Stimulated activated memory B cell treated with anti-CD40 and anti-IgM and Interleukin-4, amounts not matched to agents 10 μg/mL and 1 μg/mL and 100 μg/mL, for 72 hours (primary cell): ENCODE measurements around the gene LCN6.
"Not testable (repeated sequence)": the region's sequence is repeated elsewhere in the genome, so short reads cannot be mapped to it uniquely, and the experiment has no call there.

Source experiments
- ATAC-seq: fragments of 150-1000 bp; cut with Tn5 transposase; 2 replicates; pipeline ENCODE4 v1.10.0; 2021
- H3K27ac Mint-ChIP-seq: one replicate; pipeline ENCODE4 v1.8.0; 2022; ENCODE audit warnings: mild to moderate bottlenecking, mixed read lengths
- H3K27me3 Mint-ChIP-seq: one replicate; pipeline ENCODE4 v1.8.0; 2022; ENCODE audit warnings: mixed read lengths
- H3K36me3 Mint-ChIP-seq: one replicate; pipeline ENCODE4 v1.8.0; 2022; ENCODE audit warnings: mixed read lengths
- H3K4me1 Mint-ChIP-seq: one replicate; pipeline ENCODE4 v1.8.0; 2022; ENCODE audit warnings: mixed read lengths
- H3K4me3 Mint-ChIP-seq: one replicate; pipeline ENCODE4 v1.8.0; 2022; ENCODE audit warnings: mild to moderate bottlenecking, moderate library complexity, mixed read lengths
- H3K9me3 Mint-ChIP-seq: one replicate; pipeline ENCODE4 v1.8.0; 2022; ENCODE audit warnings: mixed read lengths

The LCN6 gene, protein sequence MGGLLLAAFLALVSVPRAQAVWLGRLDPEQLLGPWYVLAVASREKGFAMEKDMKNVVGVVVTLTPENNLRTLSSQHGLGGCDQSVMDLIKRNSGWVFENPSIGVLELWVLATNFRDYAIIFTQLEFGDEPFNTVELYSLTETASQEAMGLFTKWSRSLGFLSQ

DNA sequence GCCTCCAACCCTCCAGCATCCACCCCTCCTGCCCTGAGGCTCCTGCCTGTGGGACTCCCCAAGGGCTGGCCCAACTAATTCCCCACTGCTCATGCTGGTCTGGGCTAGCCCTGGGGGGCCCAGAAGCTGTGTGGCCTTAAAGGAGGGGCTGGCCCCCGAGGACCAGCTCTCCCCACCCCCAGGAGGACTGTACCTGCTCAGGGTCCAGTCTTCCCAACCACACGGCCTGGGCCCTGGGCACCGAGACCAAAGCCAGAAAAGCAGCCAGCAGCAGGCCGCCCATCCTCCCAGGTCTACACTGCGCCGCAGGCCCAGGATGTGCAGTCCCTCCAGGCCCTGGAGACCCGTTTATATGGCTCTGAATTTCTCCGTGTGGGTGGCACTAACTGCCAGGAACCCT is at the start of gene LCN6:
Gene LCN6 (minus strand): TSS at position 325 of the 400 bp plus-strand sequence. CDS start 42 bp downstream, at position 283.
- peaks cover 14% of the 10 kb centered on the region for H3K9me3 Mint-ChIP-seq
- H3K4me3 Mint-ChIP-seq, result peak within 1 kb of the TSS; percentile 11
- no peaks in the 10 kb centered on the region for H3K27me3 Mint-ChIP-seq
- peaks cover 57% of the 10 kb centered on the region for H3K4me1 Mint-ChIP-seq
- no peak for ATAC-seq
- H3K27ac Mint-ChIP-seq, result peak within 1 kb of the TSS; percentile 86
- H3K36me3 Mint-ChIP-seq, result peaks cover 8% of the 10 kb centered on the region

- not testable (repeated sequence) for H3K27ac Mint-ChIP-seq, H3K36me3 Mint-ChIP-seq, H3K9me3 Mint-ChIP-seq, H3K4me3 Mint-ChIP-seq, ATAC-seq
- Mint-ChIP-seq H3K27me3 (peaks cover 30% of the 10 kb centered on the region), H3K4me1 (peaks cover 41% of the 10 kb centered on the region)
Measured at GRCh38 chr9:136796775-136797347, 48.5 kb upstream of the LCN6 start.

DNA sequence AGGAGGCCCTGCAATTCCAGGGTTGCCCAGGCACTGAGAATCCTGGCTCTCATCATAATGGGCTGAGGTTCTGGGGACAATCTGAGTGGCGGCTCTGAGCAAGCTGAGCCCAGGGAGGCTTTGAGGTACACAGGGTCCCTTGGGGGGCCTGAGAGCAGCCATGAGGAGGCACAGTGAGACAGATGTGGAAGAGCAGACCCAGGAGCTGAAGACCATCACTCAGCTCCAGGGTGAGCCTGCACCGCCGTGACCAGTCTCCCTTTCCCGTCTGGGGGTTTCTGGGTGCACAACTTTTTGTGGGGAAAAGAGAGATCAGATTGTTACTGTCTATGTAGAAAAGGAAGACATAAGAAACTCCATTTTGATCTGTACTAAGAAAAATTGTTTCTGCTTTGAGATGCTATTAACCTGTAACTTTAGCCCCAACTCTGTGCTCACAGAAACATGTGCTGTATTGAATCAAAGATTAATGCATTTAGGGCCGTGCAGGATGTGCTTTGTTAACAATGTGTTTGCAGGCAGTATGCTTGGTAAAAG is 48.0 kb upstream of the LCN6 start, which contains the start of gene CCDC183:
Gene CCDC183 (plus strand): TSS at position 101 of the 537 bp plus-strand sequence. CDS start 60 bp downstream, at position 161.
- H3K27ac Mint-ChIP-seq, result no peak within 1 kb of the TSS

DNA sequence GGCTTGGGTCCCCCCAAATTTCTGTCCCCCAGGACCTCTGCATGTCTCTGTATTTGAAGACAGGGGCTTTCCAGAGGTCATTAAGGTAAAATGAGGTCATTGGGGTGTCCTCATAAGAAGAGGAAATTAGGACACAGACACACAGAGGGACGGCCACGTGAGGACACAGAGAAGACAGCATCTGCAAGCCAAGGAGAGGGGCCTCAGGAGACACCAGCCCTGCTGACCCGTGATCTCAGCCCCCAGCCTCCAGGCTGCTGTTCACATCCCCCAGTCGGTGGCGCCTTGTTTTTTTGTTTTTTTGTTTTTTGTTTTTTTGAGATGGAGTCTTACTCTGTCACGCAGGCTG is 46.6 kb upstream of the LCN6 start:
- Mint-ChIP-seq H3K4me1 (peaks cover 32% of the 10 kb centered on the region), H3K9me3 (no peaks in the 10 kb centered on the region), H3K4me3 (no peak overlapping the region), H3K27me3 (peaks cover 30% of the 10 kb centered on the region), H3K27ac (no peak overlapping the region), H3K36me3 (no peaks in the 10 kb centered on the region)
- ATAC-seq, result no peak

More for the DNA sequence above, 48.0 kb upstream of the LCN6 start, which contains the start of gene CCDC183:
- Mint-ChIP-seq H3K36me3 (no peaks in the 10 kb centered on the region), H3K27me3 (peaks cover 30% of the 10 kb centered on the region), H3K9me3 (no peaks in the 10 kb centered on the region), H3K4me3 (no peak within 1 kb of the TSS), H3K4me1 (peaks cover 43% of the 10 kb centered on the region)
- ATAC-seq, result no peak

- no peak overlapping the region for H3K27ac Mint-ChIP-seq
- no peaks in the 10 kb centered on the region for H3K36me3 Mint-ChIP-seq
- H3K4me3 Mint-ChIP-seq, result no peak overlapping the region
- ATAC-seq, result no peak
- H3K27me3 Mint-ChIP-seq, result peaks cover 30% of the 10 kb centered on the region
- H3K4me1 Mint-ChIP-seq, result peaks cover 27% of the 10 kb centered on the region
- no peaks in the 10 kb centered on the region for H3K9me3 Mint-ChIP-seq
Measured at GRCh38 chr9:136794281-136794999, 46.1 kb upstream of the LCN6 start.

DNA sequence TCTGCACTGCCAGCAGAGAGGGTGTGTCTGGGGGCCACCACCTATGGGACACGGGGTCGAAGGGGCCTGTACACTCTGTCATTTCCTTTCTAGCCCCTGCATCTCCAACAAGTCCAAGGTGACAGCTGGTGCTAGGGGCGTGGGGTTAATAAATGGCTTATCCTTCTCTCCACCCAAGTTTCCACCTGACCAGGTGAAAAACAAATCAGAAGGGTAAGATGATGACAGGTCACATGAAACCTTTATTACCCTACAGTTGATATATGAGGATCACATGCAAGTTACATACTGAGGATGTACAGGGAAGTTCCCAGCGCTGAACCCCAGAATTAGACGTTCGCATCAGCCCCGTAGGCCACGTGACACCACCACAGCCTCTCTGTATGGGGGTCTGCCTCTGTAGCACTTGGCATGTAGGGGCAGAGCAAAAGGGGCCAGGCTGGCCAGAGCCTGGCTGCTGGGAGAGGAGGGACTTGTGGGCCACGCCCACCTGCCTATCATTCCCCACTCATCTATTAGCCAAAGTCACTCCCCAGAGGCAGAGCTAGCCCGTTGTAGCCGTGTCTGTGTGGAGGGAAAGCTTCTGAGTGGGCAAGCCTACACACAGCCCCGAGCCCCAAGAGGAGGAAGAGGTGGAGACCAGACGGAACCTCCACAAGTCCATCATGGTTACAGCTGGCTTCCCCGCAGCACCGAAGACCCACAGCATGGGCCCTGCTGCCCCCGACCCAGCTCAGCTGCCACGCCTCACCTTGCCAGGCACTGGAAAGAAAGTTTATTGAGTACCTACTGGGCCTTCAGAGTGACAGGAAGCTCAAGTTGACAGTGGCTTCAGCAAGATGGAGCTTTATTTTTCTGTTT is 45.0 kb upstream of the LCN6 start:
- Mint-ChIP-seq H3K27ac (no peak overlapping the region), H3K4me3 (no peak overlapping the region), H3K36me3 (no peaks in the 10 kb centered on the region), H3K27me3 (peaks cover 21% of the 10 kb centered on the region), H3K4me1 (peaks cover 25% of the 10 kb centered on the region), H3K9me3 (no peaks in the 10 kb centered on the region)
- ATAC-seq, result no peak

DNA sequence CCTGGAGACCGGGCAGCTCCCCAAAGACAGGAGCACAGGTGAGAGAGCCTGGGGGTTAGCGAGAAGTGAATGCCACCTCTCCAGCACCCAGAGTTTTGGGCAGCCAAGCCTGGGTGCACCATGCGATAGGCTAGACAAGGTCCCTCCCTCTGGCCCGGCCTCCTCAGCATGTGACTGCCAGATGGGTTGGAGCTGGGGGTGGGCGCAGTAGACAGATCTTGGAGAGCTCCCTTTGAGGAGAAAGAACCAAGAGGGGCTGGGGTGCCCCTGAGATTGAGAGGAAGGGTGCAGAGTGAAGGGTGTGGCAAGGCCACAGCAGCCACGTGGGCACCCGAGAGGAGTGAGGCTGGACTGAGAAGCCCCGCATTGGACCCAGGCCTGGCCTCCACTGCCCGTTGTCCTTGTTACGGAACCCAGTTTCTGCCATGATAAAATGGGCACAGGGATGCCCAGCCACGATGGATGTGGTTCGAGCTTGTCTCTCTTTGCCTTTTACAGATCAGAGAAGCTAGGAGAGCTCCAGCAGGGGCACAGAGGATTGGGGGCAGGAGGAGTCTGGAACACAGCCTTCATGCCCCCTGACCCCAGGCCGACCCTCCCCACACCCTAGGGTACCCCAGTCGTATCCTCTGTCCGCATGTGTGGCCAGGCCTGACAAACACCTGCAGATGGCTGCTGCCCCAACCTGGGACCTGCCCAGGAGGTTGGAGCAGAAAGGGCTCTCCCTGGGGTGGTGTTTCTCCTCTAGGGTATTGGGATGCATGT is 44.2 kb upstream of the LCN6 start:
- Mint-ChIP-seq H3K9me3 (no peaks in the 10 kb centered on the region), H3K4me1 (peaks cover 33% of the 10 kb centered on the region)
- ATAC-seq, result no peak

DNA sequence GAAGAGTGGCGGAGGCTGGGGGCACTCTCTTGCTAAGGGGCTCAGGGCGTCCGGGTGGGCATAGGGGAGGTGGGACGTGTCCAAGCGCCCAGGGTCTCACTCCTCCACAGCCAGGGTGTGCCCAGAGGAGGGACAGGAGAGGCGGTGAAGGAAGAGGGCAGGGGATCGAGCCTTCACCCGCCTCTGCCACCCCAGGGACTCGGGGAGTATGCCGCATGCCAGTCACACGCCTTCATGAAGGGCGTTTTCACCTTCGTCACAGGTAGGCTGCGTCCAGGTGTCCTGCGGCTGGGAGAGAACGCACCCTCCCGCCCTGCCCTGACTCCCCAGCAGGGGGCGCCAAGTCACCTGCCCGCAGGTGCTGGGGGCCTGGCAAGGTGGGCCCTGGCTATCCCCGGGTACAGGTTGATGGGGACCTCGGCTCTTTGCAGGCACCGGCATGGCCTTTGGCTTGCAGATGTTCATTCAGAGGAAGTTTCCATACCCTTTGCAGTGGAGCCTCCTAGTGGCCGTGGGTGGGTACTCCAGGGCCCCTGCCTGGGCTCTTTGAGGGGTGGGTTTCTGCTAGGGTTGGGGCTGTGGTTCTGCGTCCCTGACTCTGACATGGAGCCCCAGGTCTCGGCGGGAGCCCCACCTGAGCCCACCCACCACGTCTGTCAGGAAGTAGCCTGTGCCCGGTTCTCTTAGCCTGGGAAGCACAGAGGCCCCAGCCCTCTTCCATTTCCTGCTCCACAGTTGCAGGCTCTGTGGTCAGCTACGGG is 43.4 kb upstream of the LCN6 start:
- H3K36me3 Mint-ChIP-seq, result no peaks in the 10 kb centered on the region
- H3K9me3 Mint-ChIP-seq, result no peaks in the 10 kb centered on the region
- peak overlapping the region; percentile 91 for H3K4me3 Mint-ChIP-seq
- peak; percentile 26 for ATAC-seq
- H3K4me1 Mint-ChIP-seq, result peaks cover 36% of the 10 kb centered on the region
- peak overlapping the region; percentile 92 for H3K27ac Mint-ChIP-seq
- peaks cover 15% of the 10 kb centered on the region for H3K27me3 Mint-ChIP-seq

More for the DNA sequence above, 44.2 kb upstream of the LCN6 start:
- Mint-ChIP-seq H3K36me3 (no peaks in the 10 kb centered on the region), H3K27me3 (peaks cover 15% of the 10 kb centered on the region), H3K4me3 (no peak overlapping the region), H3K27ac (peak overlapping the region; percentile 92)

DNA sequence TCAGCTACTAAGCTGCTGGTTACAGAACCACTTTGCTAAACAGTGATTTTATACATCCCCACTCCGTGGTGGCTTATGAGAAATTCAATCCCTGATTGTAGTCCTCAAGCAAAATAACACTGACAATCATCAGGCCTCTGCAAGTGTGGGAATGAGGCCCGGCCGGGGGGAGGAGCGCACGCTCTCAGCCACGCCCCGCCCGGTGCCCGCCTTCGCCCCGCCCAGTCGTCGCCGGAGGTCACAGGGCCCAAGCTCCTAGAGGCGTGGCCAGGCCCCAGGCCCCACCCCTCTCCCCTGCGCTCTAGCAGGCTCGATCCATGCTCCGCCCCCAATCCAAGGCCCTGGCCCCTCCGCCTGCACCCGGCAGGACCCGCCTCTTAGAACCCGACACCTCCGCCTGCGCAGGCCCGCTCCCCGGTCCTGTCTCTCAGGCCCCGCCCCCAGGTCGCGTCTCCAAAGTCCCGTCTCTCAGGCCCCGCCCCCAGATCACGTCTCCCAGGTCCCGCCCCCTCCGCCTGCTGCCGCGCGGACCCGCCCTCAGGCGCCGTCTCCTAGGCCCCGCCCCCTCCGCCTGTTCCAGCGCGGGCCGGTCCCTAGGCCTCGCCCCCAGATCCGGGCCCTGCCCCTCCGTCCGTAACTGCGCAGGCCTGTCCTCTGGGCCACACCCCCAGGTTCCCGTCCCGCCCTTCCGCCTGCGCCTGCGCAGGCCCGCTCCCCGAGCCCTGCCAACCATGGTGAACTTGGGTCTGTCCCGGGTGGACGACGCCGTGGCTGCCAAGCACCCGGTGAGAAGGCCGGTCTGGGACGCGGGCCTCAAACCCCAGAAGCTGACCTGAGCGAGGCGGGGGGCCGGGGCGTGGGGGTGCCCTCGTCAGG is 42.6 kb upstream of the LCN6 start, which contains the start of gene TMEM141:
Gene TMEM141 (plus strand): TSS at position 705 of the 876 bp plus-strand sequence. CDS start 27 bp downstream, at position 732.
- Mint-ChIP-seq H3K27ac (peak within 1 kb of the TSS; percentile 92), H3K4me3 (peak within 1 kb of the TSS; percentile 91), H3K9me3 (no peaks in the 10 kb centered on the region), H3K27me3 (peaks cover 18% of the 10 kb centered on the region), H3K4me1 (peaks cover 28% of the 10 kb centered on the region), H3K36me3 (no peaks in the 10 kb centered on the region)
- peak; percentile 96 for ATAC-seq

- Mint-ChIP-seq H3K27ac (no peak overlapping the region), H3K9me3 (no peaks in the 10 kb centered on the region), H3K36me3 (no peaks in the 10 kb centered on the region), H3K4me3 (no peak overlapping the region), H3K27me3 (peaks cover 18% of the 10 kb centered on the region), H3K4me1 (peaks cover 34% of the 10 kb centered on the region)
- ATAC-seq, result no peak
Measured at GRCh38 chr9:136789523-136789937, 41.2 kb upstream of the LCN6 start.

- Mint-ChIP-seq H3K4me1 (peaks cover 41% of the 10 kb centered on the region), H3K27me3 (peaks cover 18% of the 10 kb centered on the region)
- not testable (repeated sequence) for H3K27ac Mint-ChIP-seq, H3K36me3 Mint-ChIP-seq, ATAC-seq, H3K4me3 Mint-ChIP-seq, H3K9me3 Mint-ChIP-seq
Measured at GRCh38 chr9:136788644-136789522, 40.6 kb upstream of the LCN6 start.

DNA sequence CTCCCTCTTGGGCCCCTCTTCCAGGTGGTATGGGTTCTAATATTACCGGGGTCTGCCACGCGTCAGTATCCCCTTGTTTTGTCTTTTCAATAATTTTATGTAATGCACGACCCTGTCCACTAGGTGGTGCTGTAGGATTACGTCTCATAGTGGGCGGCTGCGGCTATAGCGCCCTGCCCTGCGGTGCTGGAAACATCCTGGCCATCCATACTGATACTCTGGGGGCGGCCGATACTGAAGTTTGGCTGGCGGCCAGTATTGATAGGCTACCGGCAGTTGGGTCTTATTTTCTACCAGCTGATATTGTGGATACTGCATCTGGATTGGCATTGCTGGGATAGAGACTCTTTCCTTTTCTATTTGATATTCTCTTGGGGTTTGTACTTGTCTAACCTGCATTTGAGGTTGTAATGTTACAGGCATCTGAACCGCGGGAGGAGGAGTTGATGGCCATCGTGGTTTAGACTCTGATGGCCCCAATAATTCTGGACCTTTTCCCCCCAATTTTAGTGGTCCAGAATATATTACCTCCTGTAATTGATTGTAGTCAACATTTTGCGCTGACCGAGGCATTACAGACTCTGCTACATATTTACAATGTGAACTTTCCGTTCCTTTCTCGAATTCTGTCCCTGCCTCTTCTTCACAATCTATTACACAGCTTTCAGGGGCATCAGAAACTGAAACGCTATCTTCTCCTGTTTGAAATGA is 39.5 kb upstream of the LCN6 start:
- Mint-ChIP-seq H3K4me3 (no peak overlapping the region), H3K27me3 (peaks cover 18% of the 10 kb centered on the region), H3K27ac (no peak overlapping the region), H3K4me1 (peaks cover 43% of the 10 kb centered on the region), H3K36me3 (no peaks in the 10 kb centered on the region), H3K9me3 (no peaks in the 10 kb centered on the region)
- ATAC-seq, result no peak
